PC-9 (cell line): ENCODE data around the gene HCST.

Experiments used
- CTCF ChIP-seq: fragments of 200-600 bp; sonication (generic); conservative IDR thresholded peaks from 2 replicates; pipeline ENCODE4 v1.6.1; 2017; ENCODE audit warnings: mixed run types, antibody characterized with exemption, mild to moderate bottlenecking, moderate library complexity
- EZH2 ChIP-seq: fragments of 200-600 bp; sonication (generic); IDR thresholded peaks from 2 replicates; pipeline ENCODE4 v1.8.0; 2017; ENCODE audit warnings: antibody characterized with exemption, low read depth

GRCh38 chr19:35913589-35913988 is 11.3 kb downstream of the HCST start:
- TF ChIP-seq CTCF (no peak), EZH2 (no peak)
